RWPE2 (cell line): Measurements from ENCODE around the gene RIN1.

Source experiments
- ATAC-seq: fragments of 200-7000 bp; cut with Tn5 transposase; 3 replicates; pipeline ENCODE4 v1.9.1; 2021; ENCODE audit warnings: low read depth
- DNase-seq: peaks from one replicate; pipeline ENCODE4 v3.0.0-alpha.2; 2020; ENCODE audit warnings: low spot score
- H3K27ac ChIP-seq: fragments of 450-650 bp; 2 replicates; pipeline ENCODE4 v1.5.1; 2017; ENCODE audit warnings: mild to moderate bottlenecking; ENCODE audit not compliant: poor library complexity, severe bottlenecking
- H3K27me3 ChIP-seq: fragments of 250-450 bp; sonication (Bioruptor Pico); 2 replicates; pipeline ENCODE4 v1.5.1; 2021; ENCODE audit warnings: mild to moderate bottlenecking, moderate library complexity; ENCODE audit not compliant: insufficient read depth, poor library complexity, severe bottlenecking
- H3K36me3 ChIP-seq: fragments of 250-450 bp; sonication (Bioruptor Pico); 2 replicates; pipeline ENCODE4 v1.5.1; 2020; ENCODE audit warnings: low read depth, mild to moderate bottlenecking, moderate library complexity
- H3K4me1 ChIP-seq: fragments of 250-450 bp; sonication (Bioruptor Pico); 2 replicates; pipeline ENCODE4 v1.5.1; 2021; ENCODE audit warnings: mild to moderate bottlenecking, moderate library complexity; ENCODE audit not compliant: insufficient read depth, poor library complexity, severe bottlenecking
- H3K4me3 ChIP-seq: fragments of 250-450 bp; sonication (Bioruptor Pico); 2 replicates; pipeline ENCODE4 v1.5.1; 2021; ENCODE audit warnings: mild to moderate bottlenecking, moderate library complexity; ENCODE audit not compliant: severe bottlenecking
- H3K9me3 ChIP-seq: fragments of 250-450 bp; sonication (Bioruptor Pico); 2 replicates; pipeline ENCODE4 v1.5.1; 2021; ENCODE audit warnings: mild to moderate bottlenecking, moderate library complexity; ENCODE audit not compliant: severe bottlenecking
- CTCF ChIP-seq: fragments of 450-650 bp; IDR thresholded peaks from one replicate; pipeline ENCODE4 v1.5.1; 2017; ENCODE audit warnings: mild to moderate bottlenecking, moderate library complexity; ENCODE audit not compliant: poor library complexity, severe bottlenecking

The RIN1 gene

GRCh38 chr11:66290330-66290621 is 46.0 kb downstream of the RIN1 start:
- no peak for DNase-seq
- TF ChIP-seq CTCF = no peak
- no peak for ATAC-seq
- peaks cover 7% of the 10 kb centered on the region for H3K4me1 ChIP-seq
- H3K9me3 ChIP-seq = no peaks in the 10 kb centered on the region
- H3K36me3 ChIP-seq = no peaks in the 10 kb centered on the region; the same call in 1 of the 2 replicates
- peaks cover 35% of the 10 kb centered on the region for H3K27me3 ChIP-seq
- no peak overlapping the region for H3K4me3 ChIP-seq
- no peak overlapping the region for H3K27ac ChIP-seq

- Histone ChIP-seq H3K9me3 (no peaks in the 10 kb centered on the region), H3K4me3 (peak overlapping the region; percentile 78), H3K4me1 (peaks cover 7% of the 10 kb centered on the region), H3K27me3 (peaks cover 31% of the 10 kb centered on the region), H3K27ac (peak overlapping the region; percentile 61), H3K36me3 (peaks cover 5% of the 10 kb centered on the region; the same call in 1 of the 2 replicates)
- ATAC-seq (peak; percentile 41), DNase-seq (peak; percentile 86)
- no peak for TF ChIP-seq CTCF
These were observed 46.5 kb downstream of the RIN1 start for GRCh38 chr11:66289548-66290329.

GRCh38 chr11:66288671-66289547 is 47.3 kb downstream of the RIN1 start, which contains the start of gene YIF1A:
Gene YIF1A (minus strand): TSS chr11:66289143. CDS start chr11:66288985, 158 bp downstream.
- DNase-seq = peak; percentile 99
- Histone ChIP-seq H3K9me3 (no peaks in the 10 kb centered on the region), H3K27me3 (peaks cover 24% of the 10 kb centered on the region), H3K36me3 (peaks cover 13% of the 10 kb centered on the region; the same call in 1 of the 2 replicates), H3K4me3 (peak within 1 kb of the TSS; percentile 78), H3K4me1 (peaks cover 7% of the 10 kb centered on the region), H3K27ac (peak within 1 kb of the TSS; percentile 61)
- no peak for TF ChIP-seq CTCF
- ATAC-seq = peak; percentile 93

- H3K36me3 ChIP-seq = peaks cover 13% of the 10 kb centered on the region; the same call in 1 of the 2 replicates
- ATAC-seq (no peak), DNase-seq (no peak)
- no peak for TF ChIP-seq CTCF
- H3K27me3 ChIP-seq = peaks cover 16% of the 10 kb centered on the region
- no peaks in the 10 kb centered on the region for H3K9me3 ChIP-seq
- H3K4me1 ChIP-seq = peaks cover 7% of the 10 kb centered on the region
- peak overlapping the region; percentile 78 for H3K4me3 ChIP-seq
- H3K27ac ChIP-seq = peak overlapping the region; percentile 61
These were observed 48.2 kb downstream of the RIN1 start for GRCh38 chr11:66287889-66288670.
